GM18519 (cell line): ENCODE data around the gene KCNMA1.
"Not testable (repeated sequence)": the region's sequence is repeated elsewhere in the genome, so short reads cannot be mapped to it uniquely, and the experiment has no call there.

Experiments used
- ATAC-seq: cut with Tn5 transposase; IDR thresholded peaks from one replicate; pipeline ENCODE4 v1.9.1; 2021; ENCODE audit warnings: mild to moderate bottlenecking, moderate library complexity; ENCODE audit not compliant: unreplicated experiment, low FRiP score

Gene KCNMA1

GRCh38 chr10:77433546-77433945 lies 204.1 kb downstream of the KCNMA1 start:
- ATAC-seq: no peak

DNA sequence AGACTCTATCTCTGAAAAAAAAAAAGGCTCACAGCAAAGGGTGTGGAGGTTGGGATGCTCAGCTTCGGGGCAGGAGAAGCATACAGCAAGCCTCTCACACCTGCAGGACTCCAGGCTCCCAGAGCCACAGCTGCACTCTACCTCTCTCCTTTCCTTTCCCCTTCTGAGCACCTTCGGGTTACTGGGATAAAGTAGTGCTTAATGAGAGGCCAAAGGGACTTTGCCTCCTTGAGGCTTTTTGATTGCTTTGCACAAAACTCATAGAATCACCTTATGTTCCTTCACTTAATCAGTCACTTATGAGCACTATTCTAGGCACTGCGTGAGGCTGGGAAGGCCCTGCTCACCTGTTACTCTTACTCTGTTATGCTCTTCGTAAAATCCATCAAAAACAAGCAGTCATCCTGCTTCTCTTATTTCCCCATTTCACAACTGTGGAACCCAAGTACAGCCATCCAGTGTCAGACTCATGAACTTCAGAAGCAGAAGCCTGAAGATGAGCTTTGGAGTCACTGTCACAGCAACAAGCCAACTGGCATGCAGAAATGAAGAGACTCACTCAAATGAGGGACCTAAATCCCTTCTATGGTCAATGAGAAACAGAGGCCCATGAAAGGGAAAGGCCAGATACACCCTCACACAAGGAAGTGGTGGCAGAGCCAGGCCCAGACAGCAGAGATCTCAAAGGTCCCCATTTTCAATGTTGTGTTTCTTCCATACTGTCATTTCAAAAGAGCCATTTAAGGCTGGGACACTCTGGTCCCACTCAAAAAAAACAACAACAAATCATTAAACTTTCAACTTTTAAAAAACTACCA lies 205.4 kb downstream of the KCNMA1 start:
- ATAC-seq: no peak

DNA sequence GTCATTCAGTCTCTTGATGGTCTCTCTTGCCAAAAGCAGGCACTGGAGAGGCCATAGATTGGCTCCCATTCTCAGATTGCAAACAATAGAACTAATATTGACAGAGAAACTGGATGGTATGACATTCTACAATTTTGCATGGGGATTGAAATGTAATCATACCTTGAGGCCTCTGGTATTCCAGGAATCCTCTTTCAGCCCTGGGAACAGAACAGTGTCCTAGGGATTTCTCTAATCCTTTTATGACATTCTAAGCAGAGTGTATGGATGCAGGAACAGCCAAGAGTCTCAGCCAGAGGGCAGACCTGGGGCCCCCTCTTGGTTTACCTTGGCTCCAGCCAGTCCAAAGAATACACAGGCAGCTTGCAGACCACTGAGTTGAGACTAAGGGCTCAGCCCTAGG lies 206.4 kb downstream of the KCNMA1 start:
- ATAC-seq: no peak

- ATAC-seq: no peak
Observed at GRCh38 chr10:77430530-77430929, 207.1 kb downstream of the KCNMA1 start.

GRCh38 chr10:77428691-77429395 lies 208.8 kb downstream of the KCNMA1 start:
- ATAC-seq: no peak

GRCh38 chr10:77424257-77424656 lies 213.4 kb downstream of the KCNMA1 start:
- no peak for ATAC-seq

- no peak for ATAC-seq
Observed at GRCh38 chr10:77422491-77423338, 214.9 kb downstream of the KCNMA1 start.

- no peak for ATAC-seq
Observed at GRCh38 chr10:77421591-77421990, 216.0 kb downstream of the KCNMA1 start.

DNA sequence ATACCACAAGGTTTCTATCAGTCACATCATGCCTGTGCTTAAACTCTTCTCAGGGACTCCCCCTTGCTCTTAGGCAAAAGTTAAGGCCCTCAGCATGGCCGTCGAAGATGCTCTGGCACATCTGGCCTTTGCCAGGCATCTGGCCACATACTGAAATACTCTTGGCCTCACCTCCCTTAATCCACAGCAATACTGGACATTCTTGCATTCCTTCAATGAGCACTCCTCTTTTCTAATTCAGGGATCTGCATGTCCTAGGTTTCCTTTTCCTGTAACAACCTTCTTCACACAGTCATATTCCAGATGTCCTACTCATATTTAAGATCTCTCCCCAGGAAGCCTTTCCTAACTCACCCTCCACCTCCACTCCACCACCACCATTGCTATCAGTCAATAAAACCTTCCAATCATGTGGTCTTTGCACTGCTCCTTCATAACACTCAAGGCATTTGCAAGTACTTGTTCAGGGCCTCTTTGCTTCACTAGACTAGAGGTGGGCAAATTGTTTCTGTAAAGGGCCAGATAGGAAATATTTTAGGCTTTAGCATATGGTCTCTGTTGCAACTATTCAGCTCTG lies 216.6 kb downstream of the KCNMA1 start:
- no peak for ATAC-seq

GRCh38 chr10:77419979-77420378 lies 217.6 kb downstream of the KCNMA1 start:
- no peak for ATAC-seq

GRCh38 chr10:77419056-77419455 lies 218.6 kb downstream of the KCNMA1 start:
- no peak for ATAC-seq

- ATAC-seq: no peak
Observed at GRCh38 chr10:77417806-77418640, 219.6 kb downstream of the KCNMA1 start.

DNA sequence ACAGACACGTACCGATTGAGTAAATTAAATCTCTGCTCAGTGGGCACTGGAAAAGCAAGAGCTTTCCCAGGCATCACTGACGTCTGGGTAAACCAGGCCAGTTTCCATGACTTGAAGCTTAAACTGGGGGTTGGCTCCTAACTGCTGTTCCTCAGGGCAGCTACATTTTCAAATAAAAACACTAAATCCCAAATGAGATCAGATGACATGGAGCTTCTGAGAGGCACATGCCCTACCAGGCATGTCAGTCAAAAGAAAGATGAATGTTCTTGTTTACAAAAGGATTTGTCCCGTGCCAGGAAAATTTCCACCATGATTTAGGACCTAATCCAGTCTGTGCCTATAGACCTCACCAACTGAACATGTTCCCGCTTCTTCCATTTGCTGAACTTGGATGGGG lies 220.2 kb downstream of the KCNMA1 start:
- no peak for ATAC-seq

- ATAC-seq: no peak
Observed at GRCh38 chr10:77416311-77417135, 221.1 kb downstream of the KCNMA1 start.

- ATAC-seq: no peak
Observed at GRCh38 chr10:77415313-77415960, 222.2 kb downstream of the KCNMA1 start.

DNA sequence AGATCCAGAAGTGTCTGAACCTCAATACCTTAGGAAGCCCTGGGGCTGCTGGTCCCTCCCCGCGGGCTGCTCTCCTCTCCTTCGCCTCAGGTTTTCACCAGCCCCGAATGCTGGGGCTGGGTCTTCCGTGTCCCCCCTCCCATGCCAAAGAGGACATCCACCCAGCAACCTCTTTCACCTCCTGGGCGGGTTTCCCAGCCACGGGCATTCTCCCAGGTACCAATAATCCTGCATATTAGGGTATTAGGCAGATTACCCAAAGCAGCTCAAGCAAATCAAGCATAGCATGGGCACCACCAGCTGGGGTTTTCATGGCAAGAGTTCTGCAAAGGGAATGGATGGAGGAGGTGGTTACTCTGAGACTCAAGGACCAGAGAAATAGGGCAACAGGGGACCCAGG lies 224.4 kb downstream of the KCNMA1 start:
- ATAC-seq: no peak

DNA sequence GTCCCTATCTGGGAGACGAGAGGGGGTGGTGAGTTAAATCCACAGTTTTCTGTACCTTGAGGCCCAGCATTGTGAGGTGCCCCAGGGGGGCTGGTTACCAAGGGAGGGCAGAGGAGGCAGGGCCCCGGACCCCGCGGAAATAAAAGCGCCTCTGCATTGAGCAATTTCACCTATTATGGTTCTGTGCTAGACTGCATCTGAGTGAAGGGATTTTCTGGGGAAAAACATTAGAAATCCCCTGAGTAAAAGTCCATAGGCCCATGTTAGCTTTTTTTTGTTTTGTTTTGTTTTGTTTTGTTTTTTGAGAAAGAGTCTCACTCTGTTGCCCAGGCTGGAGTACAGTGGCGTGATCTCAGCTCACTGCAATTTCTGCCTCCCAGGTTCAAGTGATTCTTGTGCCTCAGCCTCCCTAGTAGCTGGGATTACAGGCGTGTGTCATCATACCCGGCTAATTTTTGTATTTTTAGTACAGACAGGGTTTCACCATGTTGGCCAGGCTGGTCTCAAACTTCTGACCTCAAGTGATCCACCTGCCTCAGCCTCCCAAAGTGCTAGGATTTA lies 225.0 kb downstream of the KCNMA1 start:
- ATAC-seq: not testable (repeated sequence)

DNA sequence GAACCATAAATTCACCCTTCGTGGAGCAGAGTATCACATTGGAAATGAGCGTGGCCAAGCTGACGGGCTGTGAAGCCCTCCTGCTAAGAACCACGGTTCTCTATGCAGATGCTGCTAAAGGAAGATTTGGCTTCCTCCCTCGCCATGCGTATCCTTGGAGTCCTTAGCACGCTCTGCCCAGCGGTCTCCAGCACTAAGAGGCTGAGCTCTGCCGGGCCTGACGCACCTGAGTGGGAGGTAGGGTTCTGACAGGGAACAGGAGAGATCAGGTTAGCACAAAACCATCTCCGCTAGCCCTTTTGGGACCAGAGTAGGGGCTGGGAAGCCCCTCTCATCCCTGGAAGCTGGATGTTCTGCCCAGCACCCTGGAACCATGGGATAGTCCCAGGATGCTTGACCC lies 225.8 kb downstream of the KCNMA1 start:
- ATAC-seq: no peak
